GM18508 (cell line): ENCODE data around the gene RCOR3.
"Not testable (repeated sequence)": the region's sequence is repeated elsewhere in the genome, so short reads cannot be mapped to it uniquely, and the experiment has no call there.

Source experiments
- ATAC-seq: cut with Tn5 transposase; IDR thresholded peaks from one replicate; pipeline ENCODE4 v1.9.1; 2021; ENCODE audit warnings: moderate number of reproducible peaks; ENCODE audit not compliant: insufficient read depth, unreplicated experiment

Gene RCOR3

DNA sequence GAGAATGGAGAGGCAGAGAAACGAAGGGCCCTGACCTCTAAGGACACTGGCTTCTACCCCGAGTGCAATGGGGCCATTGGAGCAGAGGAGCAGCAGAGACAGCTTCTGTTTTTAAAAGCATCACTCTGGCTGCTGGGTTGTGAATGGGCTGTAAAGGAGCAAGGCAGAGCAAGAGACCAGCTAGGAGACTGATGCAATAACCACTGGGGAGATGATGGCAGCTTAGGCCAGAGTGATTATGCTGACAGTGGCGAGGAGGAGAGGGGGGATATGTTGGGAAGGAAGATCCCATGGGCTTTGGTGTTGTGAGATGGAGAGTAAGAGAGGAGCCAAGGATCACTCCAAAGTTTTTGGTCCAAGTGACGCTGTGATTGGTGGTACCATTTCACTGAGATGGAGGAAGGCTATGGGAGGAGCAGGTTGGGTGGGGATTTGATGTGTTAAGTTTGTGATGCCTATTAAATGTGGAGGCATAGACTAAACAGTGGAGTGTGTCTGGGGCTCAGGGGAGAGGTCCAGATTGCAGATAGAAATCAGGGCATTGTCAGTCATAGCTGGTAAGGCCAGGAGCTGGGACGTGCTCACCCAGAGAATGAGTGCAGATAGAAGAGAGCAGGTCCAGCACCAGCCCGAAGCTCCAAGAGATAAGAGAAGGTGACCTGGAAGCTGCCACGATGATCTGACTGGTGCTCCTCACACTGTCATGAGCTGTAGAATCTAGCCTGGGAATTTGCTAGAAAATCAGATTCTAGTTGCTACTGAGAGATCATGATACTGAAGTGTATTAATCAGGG is 78.5 kb downstream of the RCOR3 start:
- ATAC-seq = no peak

DNA sequence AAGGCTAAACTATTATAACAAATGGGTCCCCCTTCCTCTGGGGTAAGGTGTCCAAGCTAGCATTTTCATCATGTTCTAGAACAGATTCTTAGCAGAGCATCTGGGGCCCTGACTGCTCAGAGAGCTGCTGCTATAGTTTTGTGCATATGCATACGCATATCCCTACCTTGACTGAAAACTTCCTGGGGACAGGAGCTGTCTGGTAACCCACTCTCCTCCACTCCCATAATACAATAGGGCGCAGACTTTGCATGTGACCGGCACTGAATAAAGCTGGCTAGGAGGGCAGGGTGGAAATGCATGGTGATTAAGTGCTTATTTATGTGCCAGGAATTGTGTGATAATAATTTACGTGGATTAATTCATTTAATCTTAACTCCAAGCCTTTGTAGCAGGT is 79.1 kb downstream of the RCOR3 start:
- ATAC-seq = no peak

DNA sequence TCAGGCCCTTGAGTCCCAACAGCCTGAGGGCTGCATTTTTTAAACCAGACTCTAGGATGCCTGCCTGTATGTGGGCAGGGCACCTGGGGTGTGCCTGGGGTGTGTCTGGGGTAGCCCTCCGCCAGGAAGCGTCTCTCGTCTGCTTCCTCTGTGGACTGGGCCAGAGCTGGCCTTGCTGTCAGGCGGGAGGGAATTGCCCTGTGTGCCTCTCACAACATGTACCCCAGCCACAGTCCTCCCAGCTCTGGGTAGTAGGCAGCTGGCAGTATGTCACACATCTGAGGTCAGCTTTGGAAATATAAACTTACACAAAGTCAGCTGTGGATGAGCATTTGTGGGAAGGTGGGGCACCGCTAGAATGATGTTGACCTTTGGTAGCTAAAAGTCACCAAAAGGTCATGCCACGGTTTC is 80.5 kb downstream of the RCOR3 start:
- ATAC-seq = no peak

DNA sequence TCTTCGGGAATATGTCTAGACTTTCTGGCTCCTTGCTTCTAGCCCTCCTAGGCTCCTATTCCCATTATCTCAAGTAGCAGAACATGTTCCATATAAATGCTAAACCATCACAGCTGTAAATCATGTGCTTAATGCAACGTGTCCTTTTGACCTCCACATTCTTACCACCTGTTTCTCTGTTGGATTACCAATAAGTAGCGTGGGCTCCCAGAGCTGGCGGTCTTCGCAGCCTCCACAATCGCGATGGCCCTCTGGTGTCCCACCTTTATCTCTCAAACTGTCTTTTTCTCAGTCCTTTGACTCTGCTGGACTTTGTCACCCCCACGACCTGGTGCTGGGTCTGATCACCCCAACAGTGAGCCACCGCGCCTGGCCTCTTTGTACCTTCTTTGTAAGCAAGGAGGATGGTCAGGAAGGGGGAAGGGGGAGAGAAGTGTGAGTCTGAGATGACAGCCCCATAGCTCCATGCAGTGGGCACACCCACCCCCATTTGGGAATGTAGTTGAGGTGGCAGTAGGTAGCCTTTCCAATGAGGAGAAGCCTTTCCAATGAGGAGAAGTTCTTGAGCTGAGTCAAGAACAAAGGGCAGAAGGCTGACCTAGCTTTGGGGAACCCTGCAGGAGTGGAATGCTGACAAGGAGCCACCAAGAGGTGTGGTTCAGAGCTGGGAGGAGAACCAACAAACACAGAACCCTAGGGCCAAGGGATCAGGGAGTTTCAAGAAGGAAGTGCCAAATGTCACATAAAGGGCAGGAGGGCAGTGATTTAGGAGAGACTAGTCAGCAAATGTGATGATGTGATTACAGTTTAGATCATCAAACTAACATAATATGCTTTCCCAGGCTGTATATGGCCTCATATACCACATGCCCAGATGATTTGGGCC is 81.7 kb downstream of the RCOR3 start:
- ATAC-seq = no peak

- ATAC-seq = no peak
Observed at GRCh38 chr1:211341999-211342398, 82.8 kb downstream of the RCOR3 start.

GRCh38 chr1:211343607-211344006 is 84.4 kb downstream of the RCOR3 start:
- no peak for ATAC-seq

- no peak for ATAC-seq
Observed at GRCh38 chr1:211344152-211344618, 85.0 kb downstream of the RCOR3 start.

DNA sequence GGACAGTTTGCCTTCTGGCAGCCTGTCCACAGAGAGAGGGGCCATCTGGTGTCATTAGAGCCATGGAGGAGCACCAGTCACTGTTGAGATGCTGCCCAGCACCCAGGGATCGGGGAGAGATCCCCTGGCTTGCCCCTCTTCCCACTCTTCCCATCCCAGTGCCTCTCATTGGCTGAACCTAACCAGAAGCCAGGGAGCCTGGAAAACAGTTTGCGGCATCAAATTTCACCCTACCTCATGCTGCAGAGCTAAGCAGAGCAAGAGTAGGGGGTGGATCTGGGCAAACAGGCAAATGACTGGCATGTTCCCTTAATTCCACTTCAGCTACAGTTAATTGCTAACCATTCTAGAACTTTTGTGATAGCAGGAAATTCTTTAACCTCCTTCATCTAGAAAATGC is 86.6 kb downstream of the RCOR3 start:
- ATAC-seq = no peak

GRCh38 chr1:211347077-211347844 is 88.1 kb downstream of the RCOR3 start:
- ATAC-seq = no peak

GRCh38 chr1:211348547-211348946 is 89.4 kb downstream of the RCOR3 start:
- no peak for ATAC-seq

DNA sequence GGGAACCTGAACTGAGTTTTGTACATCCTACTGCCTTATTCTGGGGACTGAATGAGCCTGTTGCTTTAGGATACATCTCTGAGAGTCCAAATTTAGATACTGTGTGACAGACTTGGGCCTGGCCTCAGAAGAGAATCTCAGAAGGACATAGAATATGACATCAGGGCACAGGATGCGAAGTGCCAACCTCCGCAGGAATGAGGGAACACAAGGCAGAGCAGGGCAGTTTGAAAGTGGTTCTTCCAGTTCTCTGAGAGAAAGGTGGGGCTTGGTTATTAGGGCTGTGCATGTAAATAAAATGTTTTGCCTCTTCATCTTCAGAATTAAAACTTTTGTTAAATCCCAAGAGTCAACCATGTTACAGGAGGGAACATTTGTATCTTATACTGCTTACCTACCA is 90.6 kb downstream of the RCOR3 start:
- no peak for ATAC-seq

DNA sequence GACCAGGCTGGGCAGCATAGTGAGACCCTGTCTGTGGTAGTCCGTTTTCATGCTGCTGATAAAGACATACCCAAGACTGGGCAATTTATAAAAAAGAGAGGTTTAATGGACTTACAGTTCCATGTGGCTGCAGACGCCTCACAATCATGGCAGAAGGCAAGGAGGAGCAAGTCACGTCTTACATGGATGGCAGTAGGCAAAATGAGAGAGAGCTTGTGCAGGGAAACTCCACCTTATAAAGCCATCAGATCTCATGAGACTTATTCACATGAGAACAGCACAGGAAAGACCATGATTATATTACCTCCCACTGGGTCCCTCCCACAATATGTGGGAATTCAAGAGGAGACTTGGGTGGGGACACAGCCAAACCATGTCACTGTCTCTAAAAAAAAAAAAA is 92.9 kb downstream of the RCOR3 start:
- not testable (repeated sequence) for ATAC-seq

DNA sequence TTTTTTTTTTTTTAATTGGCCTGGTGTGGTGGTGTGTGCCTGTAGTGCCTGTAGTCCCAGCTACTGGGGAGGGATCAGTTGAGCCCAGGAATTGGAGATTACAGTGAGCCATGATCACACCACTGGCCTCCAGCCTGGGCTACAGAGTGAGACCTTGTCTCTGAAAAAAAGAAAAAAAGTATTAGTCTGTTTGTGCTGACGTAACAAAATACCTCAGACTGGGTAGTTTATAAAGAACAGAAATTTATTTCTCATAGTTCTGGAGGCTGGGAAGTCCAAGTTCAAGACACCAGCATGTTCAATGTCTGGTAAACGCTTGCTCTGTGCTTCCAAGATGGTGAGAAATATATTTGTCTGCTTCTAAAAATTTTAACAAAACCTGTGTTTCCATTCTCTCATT is 93.3 kb downstream of the RCOR3 start:
- ATAC-seq = no peak

GRCh38 chr1:211352985-211353515 is 93.9 kb downstream of the RCOR3 start:
- ATAC-seq = peak; percentile 76

DNA sequence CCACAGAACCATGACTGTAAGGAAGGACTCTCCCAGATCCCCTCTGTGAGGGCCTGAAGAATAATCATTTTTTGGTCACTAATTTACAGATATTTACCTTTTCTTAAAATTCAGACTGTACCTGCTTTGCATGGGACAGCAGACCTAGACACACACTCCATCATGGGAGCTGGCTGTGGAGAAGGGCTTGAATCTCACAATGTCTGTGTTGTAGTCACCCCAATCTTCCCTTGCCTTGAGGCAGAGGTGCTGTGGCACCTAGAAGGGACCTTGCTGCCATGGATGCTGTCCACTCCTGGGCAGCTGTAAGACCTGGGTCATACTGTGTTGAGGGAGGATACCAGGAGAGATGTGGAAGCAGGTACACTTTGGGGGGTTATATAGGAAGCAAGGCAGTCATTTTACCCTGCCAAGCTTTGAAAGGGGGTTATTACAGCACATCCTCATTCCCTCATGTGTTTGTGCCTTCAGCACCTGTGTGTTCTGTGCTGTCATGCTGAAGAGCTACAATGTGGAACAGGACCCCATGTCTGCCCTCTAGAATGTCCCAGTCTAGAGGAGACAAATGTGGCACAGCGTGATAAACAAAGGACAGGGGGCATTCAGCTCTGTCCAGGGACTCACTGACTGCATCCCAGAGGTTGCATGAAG is 94.5 kb downstream of the RCOR3 start:
- no peak for ATAC-seq

- no peak for ATAC-seq
Observed at GRCh38 chr1:211355873-211356272, 96.7 kb downstream of the RCOR3 start.

- no peak for ATAC-seq
Observed at GRCh38 chr1:211356723-211357407, 97.7 kb downstream of the RCOR3 start.

DNA sequence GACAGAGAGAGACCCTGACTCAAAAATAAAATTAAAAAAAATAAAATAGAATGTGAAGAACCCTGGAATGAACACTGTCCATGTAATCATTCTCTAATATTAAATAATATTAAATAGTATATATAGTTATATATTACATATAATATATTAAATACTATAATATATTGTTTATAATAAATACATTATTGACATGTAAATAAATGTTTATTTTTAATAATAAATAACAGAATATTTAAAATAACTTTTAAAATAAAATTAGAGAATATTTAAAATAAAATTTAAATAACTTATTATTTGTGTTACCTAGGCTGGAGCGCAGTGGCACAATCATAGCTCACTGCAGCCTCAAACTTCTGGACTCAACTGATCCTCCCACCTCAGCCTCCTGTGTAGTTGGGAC is 99.5 kb downstream of the RCOR3 start:
- no peak for ATAC-seq

- no peak for ATAC-seq
Observed at GRCh38 chr1:211359876-211360275, 100.7 kb downstream of the RCOR3 start.
